Esophagus squamous epithelium (tissue), 5 donors: Measurements from ENCODE around the gene CIAO3. TPM values are rescaled to one million over a fixed set of nuclear protein-coding genes. Genes with fewer than 3 reads are reported as not detected.

Experiments used
- DNase-seq: peaks from one replicate; lab custom pipeline; 2025; lab: John Stamatoyannopoulos, UW
- H3K27ac ChIP-seq, 4 donors: fragments of 200-600 bp; sonication (generic); one replicate each; pipeline ENCODE4 v1.5.1; 2016 to 2019; ENCODE audit warnings: mild to moderate bottlenecking in 1 of 4
- H3K27me3 ChIP-seq, 4 donors: fragments of 200-600 bp; sonication (generic); 1 replicate in 3 of 4; 2 replicates in 1 of 4; pipeline versions ENCODE4 v1.5.1 to v1.6.0; 2017 to 2021; ENCODE audit warnings: antibody characterized with exemption in 1 of 4
- H3K36me3 ChIP-seq, 3 donors: fragments of 200-600 bp; sonication (generic); one replicate each; pipeline ENCODE4 v1.5.1; 2016 to 2019
- H3K4me1 ChIP-seq, 3 donors: fragments of 200-600 bp; sonication (generic); one replicate each; pipeline ENCODE4 v1.5.1; 2017 to 2019
- H3K4me3 ChIP-seq, 4 donors: fragments of 200-600 bp; sonication (generic); 1 replicate in 3 of 4; 2 replicates in 1 of 4; pipeline ENCODE4 v1.5.1; 2016 to 2019; ENCODE audit warnings: mild to moderate bottlenecking in 2 of 4, moderate library complexity in 1 of 4
- H3K9me3 ChIP-seq, 3 donors: fragments of 200-600 bp; sonication (generic); one replicate each; pipeline ENCODE4 v1.5.1; 2016 to 2019
- POLR2A ChIP-seq, 4 donors: fragments of 450-650 bp; IDR thresholded peaks; one replicate each; pipeline ENCODE4 v1.6.1; 2017; ENCODE audit warnings: antibody characterized with exemption in 4 of 4, mild to moderate bottlenecking in 4 of 4, moderate library complexity in 3 of 4
- WGBS, 2 donors: methylation state at CpG; one replicate each; pipeline ENCODE4 v1.1.5; 2018; 5-methylcytosine and 5-hydroxymethylcytosine counted together
- intact Hi-C: fragments of 100-400 bp; cut with DNase I; formaldehyde crosslinking; loops from one replicate; pipeline ENCODE4 v1.15.0; 2022
- total RNA-seq, 4 donors: library from RNA; depleted of rRNA; stranded (reverse); fragments of >200 nt; gene quantifications; one replicate each; pipeline ENCODE4 v1.1.0, GENCODE V29; 2016
- TF ChIP-seq, protein P1 (sequence below), 6 experiments: fragments of 450-650 bp in 4 of 6; fragments of 200-600 bp in 2 of 6; sonication (generic) in 2 of 6; IDR thresholded peaks; one replicate each; pipeline ENCODE4 v1.5.1; 2016 to 2019; ENCODE audit warnings: antibody characterized with exemption in 6 of 6, mild to moderate bottlenecking in 4 of 6, moderate library complexity in 4 of 6
- donor health status: DM: yes; HTN: yes; CAD: no.

Gene CIAO3
- total RNA-seq, 4 donors from 2014 or later = 29.7 to 34.5 (median 33.2) TPM

DNA sequence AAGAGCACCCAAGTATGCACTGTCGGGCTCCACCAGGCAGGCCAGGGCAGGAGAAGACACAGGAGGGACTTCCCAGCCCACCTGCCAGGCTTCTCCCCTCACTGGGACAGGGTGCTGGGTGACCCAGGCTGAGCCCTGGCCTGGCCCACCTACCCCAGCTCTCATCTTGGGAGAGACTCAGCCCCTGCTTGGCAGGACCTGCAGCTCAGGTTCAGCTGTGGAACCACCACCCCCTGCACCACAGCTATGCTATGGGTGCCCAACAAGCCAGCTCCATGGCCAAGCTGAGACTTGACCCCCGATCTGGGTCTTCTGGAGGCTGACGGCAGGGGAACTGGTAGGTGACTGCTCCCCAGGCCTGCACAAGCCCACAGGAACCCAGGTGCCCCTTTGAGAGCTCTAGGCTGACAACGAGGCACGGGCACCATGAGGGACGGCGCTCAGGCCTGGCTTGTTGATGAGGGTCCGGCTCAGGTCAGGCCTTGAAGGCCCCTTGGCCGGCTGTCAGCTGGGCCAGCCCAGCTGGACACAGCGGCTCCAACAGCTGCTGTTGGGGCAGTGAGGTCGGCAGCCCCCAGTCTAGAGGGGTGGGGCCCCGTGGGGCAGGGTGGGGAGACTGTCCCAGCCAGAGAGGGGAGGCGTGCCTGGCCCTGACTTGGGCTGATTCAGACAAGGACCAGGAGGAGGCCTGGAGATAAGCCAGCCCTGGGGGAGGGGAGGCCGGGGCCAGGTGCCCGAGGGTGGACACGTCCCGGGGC is 42.8 kb upstream of the CIAO3 start:
- intact Hi-C loops = no loop called here
- WGBS, 2 donors = 33 to 34% methylated on average over 5 to 8 of the region's 17 CpGs
- H3K27me3 ChIP-seq = peaks cover 0 to 48% (median 2%) of the 10 kb centered on the region in 4 donors
- TF ChIP-seq, protein P1, sequence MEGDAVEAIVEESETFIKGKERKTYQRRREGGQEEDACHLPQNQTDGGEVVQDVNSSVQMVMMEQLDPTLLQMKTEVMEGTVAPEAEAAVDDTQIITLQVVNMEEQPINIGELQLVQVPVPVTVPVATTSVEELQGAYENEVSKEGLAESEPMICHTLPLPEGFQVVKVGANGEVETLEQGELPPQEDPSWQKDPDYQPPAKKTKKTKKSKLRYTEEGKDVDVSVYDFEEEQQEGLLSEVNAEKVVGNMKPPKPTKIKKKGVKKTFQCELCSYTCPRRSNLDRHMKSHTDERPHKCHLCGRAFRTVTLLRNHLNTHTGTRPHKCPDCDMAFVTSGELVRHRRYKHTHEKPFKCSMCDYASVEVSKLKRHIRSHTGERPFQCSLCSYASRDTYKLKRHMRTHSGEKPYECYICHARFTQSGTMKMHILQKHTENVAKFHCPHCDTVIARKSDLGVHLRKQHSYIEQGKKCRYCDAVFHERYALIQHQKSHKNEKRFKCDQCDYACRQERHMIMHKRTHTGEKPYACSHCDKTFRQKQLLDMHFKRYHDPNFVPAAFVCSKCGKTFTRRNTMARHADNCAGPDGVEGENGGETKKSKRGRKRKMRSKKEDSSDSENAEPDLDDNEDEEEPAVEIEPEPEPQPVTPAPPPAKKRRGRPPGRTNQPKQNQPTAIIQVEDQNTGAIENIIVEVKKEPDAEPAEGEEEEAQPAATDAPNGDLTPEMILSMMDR (IDR thresholded peaks at IDR 0.05) = no peak
- no peaks in the 10 kb centered on the region for H3K9me3 ChIP-seq
- no peak overlapping the region for H3K4me3 ChIP-seq
- DNase-seq = no peak
- H3K4me1 ChIP-seq = peaks cover 24 to 52% (median 26%) of the 10 kb centered on the region in 3 donors
- H3K27ac ChIP-seq = no peak overlapping the region
- H3K36me3 ChIP-seq = peaks cover 0 to 16% (median 0%) of the 10 kb centered on the region in 3 donors

DNA sequence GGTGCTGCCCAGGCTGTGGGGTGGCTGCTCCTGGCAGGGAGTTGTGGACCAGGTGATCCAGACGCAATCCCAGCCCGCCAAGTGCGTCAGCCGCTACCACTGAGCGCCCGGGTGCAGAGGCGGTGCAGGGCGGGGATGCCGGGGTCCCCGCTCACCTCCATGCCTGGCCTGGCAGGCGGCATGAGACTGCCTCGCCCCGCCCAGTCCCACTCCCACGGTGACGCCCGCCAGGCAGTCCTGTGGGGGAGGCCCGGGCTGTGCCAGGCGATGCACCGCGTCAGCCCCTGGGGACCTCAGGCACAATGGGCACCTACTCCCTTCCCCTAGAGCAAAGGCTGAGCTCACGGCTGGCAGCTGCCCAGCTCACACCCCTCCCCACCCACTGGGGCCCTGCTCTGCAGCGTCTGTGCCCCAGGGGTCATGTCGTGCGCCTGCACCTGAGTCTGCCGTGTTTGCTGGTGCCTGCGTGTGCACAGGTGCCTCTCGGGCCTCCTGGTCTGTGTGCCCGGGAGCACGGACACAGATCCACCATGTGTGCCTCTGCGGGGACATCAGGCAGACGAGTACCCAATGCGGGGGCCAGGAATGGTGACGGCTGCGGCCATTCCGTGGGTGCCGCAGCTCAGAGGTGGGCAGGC is 42.1 kb upstream of the CIAO3 start:
- Histone ChIP-seq H3K4me3 (no peak overlapping the region), H3K4me1 (peaks cover 23 to 50% (median 26%) of the 10 kb centered on the region in 3 donors), H3K9me3 (no peaks in the 10 kb centered on the region), H3K36me3 (peaks cover 0 to 16% (median 0%) of the 10 kb centered on the region in 3 donors), H3K27me3 (peaks cover 0 to 55% (median 2%) of the 10 kb centered on the region in 4 donors), H3K27ac (no peak overlapping the region)
- TF ChIP-seq, protein P1 (IDR thresholded peaks at IDR 0.05) = no peak
- TF ChIP-seq POLR2A (IDR thresholded peaks at IDR 0.05) = no peak
- no CpG with 5 or more reads among the region's 36 CpGs for WGBS, 2 donors
- no peak for DNase-seq
- intact Hi-C loops = no loop called here

DNA sequence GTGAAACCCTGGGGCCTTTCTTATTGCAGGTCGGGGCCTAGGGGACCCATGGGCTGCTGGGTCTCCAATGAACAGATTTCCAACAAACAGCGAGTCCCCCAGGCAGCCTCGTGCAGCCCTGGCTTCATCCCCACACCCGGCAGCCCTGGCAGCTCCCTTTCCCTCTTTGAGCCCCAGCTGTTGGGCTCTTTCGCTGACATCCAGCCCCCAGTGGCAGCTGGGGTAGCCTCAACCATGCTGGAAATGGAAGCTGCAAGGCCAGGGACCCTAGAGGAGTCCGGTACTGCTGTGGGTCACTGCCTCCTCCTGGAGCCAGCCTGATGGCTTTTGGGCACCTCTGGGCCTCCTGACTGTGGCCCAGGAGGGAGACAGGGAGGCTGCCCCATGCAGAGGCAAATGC is 41.5 kb upstream of the CIAO3 start:
- H3K36me3 ChIP-seq = peaks cover 0 to 16% (median 0%) of the 10 kb centered on the region in 3 donors
- H3K4me3 ChIP-seq = no peak overlapping the region
- intact Hi-C loops = no loop called here
- TF ChIP-seq, protein P1 (IDR thresholded peaks at IDR 0.05) = no peak
- no peak for TF ChIP-seq POLR2A (IDR thresholded peaks at IDR 0.05)
- H3K4me1 ChIP-seq = peaks cover 17 to 43% (median 21%) of the 10 kb centered on the region in 3 donors
- peaks cover 0 to 62% (median 2%) of the 10 kb centered on the region in 4 donors for H3K27me3 ChIP-seq
- H3K9me3 ChIP-seq = no peaks in the 10 kb centered on the region
- 43 to 49% methylated on average over 3 to 6 of the region's 6 CpGs for WGBS, 2 donors
- DNase-seq = no peak
- H3K27ac ChIP-seq = no peak overlapping the region

DNA sequence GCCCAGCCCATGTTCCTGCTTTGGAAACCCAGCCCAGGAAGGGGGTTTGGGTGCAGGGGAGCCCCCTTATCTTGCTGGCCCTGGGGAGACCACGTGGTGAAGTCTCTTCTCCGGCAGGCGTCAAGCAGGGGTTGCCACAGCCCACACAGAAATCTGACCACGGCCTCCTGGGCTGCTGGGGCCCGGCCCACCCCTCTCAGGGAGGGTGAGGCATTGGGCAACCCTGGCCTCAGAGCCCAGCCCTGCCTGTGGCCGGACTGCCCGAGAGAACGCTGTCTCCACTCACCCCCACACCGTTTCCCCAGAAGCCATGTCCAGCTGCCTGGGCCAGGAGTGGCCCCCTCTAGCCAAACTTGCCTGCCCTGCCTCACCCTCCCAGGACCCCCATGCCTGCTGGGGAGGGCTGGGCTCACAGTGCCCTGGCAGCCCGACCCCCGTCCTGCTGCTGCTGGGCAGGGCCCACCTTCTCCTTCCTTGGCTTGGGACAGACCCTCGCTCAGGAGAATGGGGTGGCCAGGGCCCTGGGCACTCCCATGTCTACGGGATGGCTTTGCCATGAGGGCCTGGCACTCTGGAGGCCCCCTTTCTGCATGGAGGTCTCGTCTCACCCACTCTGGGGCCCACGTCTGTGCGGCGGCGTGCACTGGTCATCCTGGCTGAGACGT is 40.7 kb upstream of the CIAO3 start:
- peaks cover 0 to 9% (median 0%) of the 10 kb centered on the region in 3 donors for H3K36me3 ChIP-seq
- no peak for TF ChIP-seq POLR2A (IDR thresholded peaks at IDR 0.05)
- TF ChIP-seq, protein P1 (IDR thresholded peaks at IDR 0.05) = no peak
- no peaks in the 10 kb centered on the region for H3K9me3 ChIP-seq
- H3K27ac ChIP-seq = no peak overlapping the region
- H3K27me3 ChIP-seq = peaks cover 0 to 69% (median 2%) of the 10 kb centered on the region in 4 donors
- no peak for DNase-seq
- no peak overlapping the region for H3K4me3 ChIP-seq
- intact Hi-C loops = no loop called here
- H3K4me1 ChIP-seq = peaks cover 12 to 36% (median 15%) of the 10 kb centered on the region in 3 donors
- 80% methylated on average over 1 of the region's 19 CpGs; no CpG with 5 or more reads in 1 of the 2 donors for WGBS, 2 donors
